Pancreas (tissue), 10 donors: ENCODE results near the gene NAA20. TPM values are rescaled to one million over a fixed set of nuclear protein-coding genes. Genes with fewer than 3 reads are reported as not detected.

Experiments used
- ATAC-seq, 4 donors: fragments of 200-7000 bp; cut with Tn5 transposase; one replicate each; pipeline versions ENCODE4 v1.8.0 to v1.9.1; 2020; ENCODE audit warnings: mild to moderate bottlenecking in 4 of 4, moderate library complexity in 4 of 4
- DNase-seq, 6 donors: peaks; one replicate each; pipeline ENCODE4 v3.0.0-alpha.2; 2020
- FAIRE-seq: peaks from 2 replicates; lab custom pipeline; 2012; peaks lifted over from hg19 to GRCh38; lab: Jason Lieb, UNC
- H3K27ac ChIP-seq, 4 donors: fragments of 200-600 bp; sonication (generic); 1 replicate in 3 of 4; 2 replicates in 1 of 4; pipeline versions ENCODE4 v1.5.0 to v1.8.0; 2020
- H3K27me3 ChIP-seq, 4 donors: fragments of 200-600 bp; one replicate each; pipeline ENCODE4 v1.8.0; 2021
- H3K36me3 ChIP-seq, 3 donors: fragments of 200-600 bp; sonication (generic) in 1 of 3; one replicate each; pipeline versions ENCODE4 v1.5.0 to v1.8.0; 2020 to 2021
- H3K4me1 ChIP-seq, 3 donors: fragments of 200-600 bp; one replicate each; pipeline ENCODE4 v1.8.0; 2021
- H3K4me3 ChIP-seq, 4 donors: fragments of 200-600 bp; sonication (generic) in 2 of 4; one replicate each; pipeline versions ENCODE4 v1.5.0 to v1.8.0; 2020 to 2021
- H3K9me3 ChIP-seq, 4 donors: fragments of 200-600 bp; one replicate each; pipeline ENCODE4 v1.8.0; 2021
- WGBS, 2 donors: extraction: QIAGEN DNeasy Blood & Tissue Kit; methylation state at CpG; one replicate each; pipeline ENCODE4 v1.1.7; 2013; 5-methylcytosine and 5-hydroxymethylcytosine counted together
- intact Hi-C, 3 donors: fragments of 100-400 bp; cut with DNase I; formaldehyde crosslinking; loops; one replicate each; pipeline versions ENCODE4 v1.11.1 to v1.14.2; 2022
- polyA plus RNA-seq, 2 donors: library from polyadenylated mRNA; stranded (reverse); fragments of 200-250 nt; gene quantifications; one replicate each; pipeline ENCODE4 v1.2.3, GENCODE V29; 2013
- total RNA-seq, 6 donors: library from RNA; stranded (reverse); fragmentation: NEBNext Ultra II Directional in 4 of 6; extraction: Animal tissue kit (Norgen Biotek cat#: 25700) in 4 of 6; gene quantifications; one replicate each; pipeline versions ENCODE4 v1.2.1 to v1.2.4, GENCODE V29; 2021 to 2023
- TF ChIP-seq, protein P1 (sequence below), 4 donors: fragments of 200-600 bp; sonication (generic) in 3 of 4; IDR thresholded peaks; one replicate each; pipeline versions ENCODE4 v1.5.0 to v1.8.0; 2021; ENCODE audit warnings: antibody characterized with exemption in 4 of 4
- donor health status: healthy with polysubstance abuse.
- donor health status: DM: no; HTN: no; CAD: no; lungs with moderate emphysema.
- donor health status: DM: no; HTN: no; CAD: no.
- donor health status: control.
- donor health status: control.
- donor health status: Bipolar disorder and iron deficiency.
- donor health status: DM: yes; HTN: yes; CAD: no.
- donor health status: DM: no; HTN: no; CAD: no.
- donor health status: DM: no; HTN: no; CAD: no.
- donor health status: DM: yes; HTN: yes; CAD: no.

The NAA20 gene
- total and polyA plus RNA-seq, 8 donors = 28.0 to 124 (median 36.0) TPM

DNA sequence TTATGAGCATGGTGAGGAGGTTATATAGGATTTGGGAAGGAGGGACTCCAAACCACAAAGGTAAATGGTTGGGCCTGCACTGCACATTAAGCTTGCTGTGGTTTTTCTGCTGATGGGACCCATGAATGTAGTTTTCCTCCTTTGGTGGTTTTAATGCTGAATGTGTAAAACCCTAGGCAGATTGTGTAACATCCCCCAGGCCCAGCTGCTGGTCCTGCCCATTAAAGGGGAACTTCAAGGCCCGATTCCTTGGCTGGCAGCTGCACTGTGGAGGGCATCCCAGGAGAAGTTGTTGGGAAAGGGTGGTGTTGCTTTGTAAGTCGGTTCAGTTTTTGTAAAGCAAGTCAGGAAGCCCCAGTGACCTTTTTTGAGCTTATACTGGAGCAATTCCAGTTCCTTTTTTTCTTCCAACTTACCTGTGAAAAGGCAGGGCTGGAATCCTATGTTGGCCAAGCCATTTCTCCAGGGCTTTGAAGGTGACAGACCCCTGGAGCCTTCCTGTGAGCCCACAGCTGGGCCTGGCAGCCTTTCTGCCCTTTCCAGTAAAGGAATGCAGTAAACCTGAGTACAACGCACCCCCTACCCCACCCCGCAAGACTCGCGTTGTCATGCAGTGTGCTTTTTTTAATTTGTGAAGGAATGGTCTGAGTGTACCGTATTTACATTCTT is 43.1 kb upstream of the NAA20 start:
- intact Hi-C loops = no loop called here
- Histone ChIP-seq H3K4me3 (peak overlapping the region in 2 of 4 donors; percentile 57 to 66), H3K36me3 (no peaks in the 10 kb centered on the region), H3K27ac (peak overlapping the region; percentile 89 to 96 (median 91)), H3K9me3 (no peaks in the 10 kb centered on the region), H3K27me3 (no peaks in the 10 kb centered on the region), H3K4me1 (peaks cover 28 to 35% (median 34%) of the 10 kb centered on the region in 3 donors)
- peak; percentile 1 to 27 (median 6) for ATAC-seq
- peak in 3 of 6 donors; percentile 39 to 68 (median 40) for DNase-seq
- no peak for FAIRE-seq
- WGBS, 2 donors = 7 to 9% methylated on average over 7 of the region's 7 CpGs
- TF ChIP-seq, protein P1, sequence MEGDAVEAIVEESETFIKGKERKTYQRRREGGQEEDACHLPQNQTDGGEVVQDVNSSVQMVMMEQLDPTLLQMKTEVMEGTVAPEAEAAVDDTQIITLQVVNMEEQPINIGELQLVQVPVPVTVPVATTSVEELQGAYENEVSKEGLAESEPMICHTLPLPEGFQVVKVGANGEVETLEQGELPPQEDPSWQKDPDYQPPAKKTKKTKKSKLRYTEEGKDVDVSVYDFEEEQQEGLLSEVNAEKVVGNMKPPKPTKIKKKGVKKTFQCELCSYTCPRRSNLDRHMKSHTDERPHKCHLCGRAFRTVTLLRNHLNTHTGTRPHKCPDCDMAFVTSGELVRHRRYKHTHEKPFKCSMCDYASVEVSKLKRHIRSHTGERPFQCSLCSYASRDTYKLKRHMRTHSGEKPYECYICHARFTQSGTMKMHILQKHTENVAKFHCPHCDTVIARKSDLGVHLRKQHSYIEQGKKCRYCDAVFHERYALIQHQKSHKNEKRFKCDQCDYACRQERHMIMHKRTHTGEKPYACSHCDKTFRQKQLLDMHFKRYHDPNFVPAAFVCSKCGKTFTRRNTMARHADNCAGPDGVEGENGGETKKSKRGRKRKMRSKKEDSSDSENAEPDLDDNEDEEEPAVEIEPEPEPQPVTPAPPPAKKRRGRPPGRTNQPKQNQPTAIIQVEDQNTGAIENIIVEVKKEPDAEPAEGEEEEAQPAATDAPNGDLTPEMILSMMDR (IDR thresholded peaks at IDR 0.05) = no peak

DNA sequence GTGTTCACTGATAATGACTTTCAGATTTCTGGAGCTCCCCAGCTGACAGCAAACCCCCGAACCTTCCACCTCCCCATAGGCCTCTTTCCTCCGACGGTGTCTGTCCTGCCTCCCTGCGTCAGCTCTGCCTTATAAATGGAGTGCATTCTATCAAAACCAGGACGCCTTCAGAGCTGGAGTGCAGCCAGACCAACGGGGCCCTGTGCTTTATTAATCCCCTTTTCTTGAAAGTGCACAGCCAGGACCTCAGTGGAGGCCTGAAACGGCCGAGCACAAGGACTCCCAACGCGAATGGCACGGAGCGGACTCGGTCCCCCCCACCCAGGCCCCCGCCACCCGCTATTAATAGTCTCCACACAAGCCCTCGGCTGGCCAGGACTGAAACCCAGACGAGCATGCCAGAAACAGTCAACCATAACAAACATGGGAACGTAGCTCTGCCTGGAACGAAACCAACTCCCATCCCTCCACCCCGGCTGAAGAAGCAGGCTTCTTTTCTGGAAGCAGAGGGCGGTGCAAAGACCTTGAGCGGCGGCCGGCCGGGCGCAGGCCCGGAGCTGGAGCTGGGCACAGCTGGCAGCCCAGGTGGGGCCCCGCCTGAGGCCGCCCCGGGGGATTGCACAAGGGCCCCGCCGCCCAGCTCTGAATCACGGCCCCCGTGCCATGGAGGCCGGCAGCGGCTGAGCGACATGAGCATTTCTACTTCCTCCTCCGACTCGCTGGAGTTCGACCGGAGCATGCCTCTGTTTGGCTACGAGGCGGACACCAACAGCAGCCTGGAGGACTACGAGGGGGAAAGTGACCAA is 42.3 kb upstream of the NAA20 start:
- no peaks in the 10 kb centered on the region for H3K27me3 ChIP-seq
- peak overlapping the region; percentile 44 to 66 (median 62) for H3K4me3 ChIP-seq
- DNase-seq (peak; percentile 89 to 95 (median 92)), ATAC-seq (peak; percentile 79 to 89 (median 88)), FAIRE-seq (no peak)
- H3K4me1 ChIP-seq = peaks cover 33 to 42% (median 42%) of the 10 kb centered on the region in 3 donors
- TF ChIP-seq, protein P1 (IDR thresholded peaks at IDR 0.05) = no peak
- peak overlapping the region; percentile 89 to 96 (median 91) for H3K27ac ChIP-seq
- intact Hi-C loops = no loop called here
- no peaks in the 10 kb centered on the region for H3K36me3 ChIP-seq
- H3K9me3 ChIP-seq = no peaks in the 10 kb centered on the region
- WGBS, 2 donors = 1 to 5% methylated on average over 35 to 44 of the region's 44 CpGs

- peaks cover 38 to 48% (median 45%) of the 10 kb centered on the region in 3 donors for H3K4me1 ChIP-seq
- H3K27ac ChIP-seq = peak overlapping the region; percentile 89 to 96 (median 91)
- intact Hi-C loops = no loop called here
- peak overlapping the region; percentile 44 to 66 (median 62) for H3K4me3 ChIP-seq
- WGBS, 2 donors = 8 to 12% methylated on average over 18 of the region's 18 CpGs
- ATAC-seq = peak; percentile 39 to 59 (median 49)
- TF ChIP-seq, protein P1 (IDR thresholded peaks at IDR 0.05) = no peak
- no peaks in the 10 kb centered on the region for H3K9me3 ChIP-seq
- no peak for FAIRE-seq
- peak in 3 of 6 donors; percentile 49 to 66 (median 55) for DNase-seq
- H3K36me3 ChIP-seq = no peaks in the 10 kb centered on the region
- H3K27me3 ChIP-seq = no peaks in the 10 kb centered on the region
Measured at GRCh38 chr20:19975436-19975799, 41.7 kb upstream of the NAA20 start.

GRCh38 chr20:19975901-19976300 is 41.3 kb upstream of the NAA20 start:
- peak overlapping the region; percentile 44 to 66 (median 62) for H3K4me3 ChIP-seq
- H3K27me3 ChIP-seq = no peaks in the 10 kb centered on the region
- peak overlapping the region; percentile 89 to 96 (median 91) for H3K27ac ChIP-seq
- DNase-seq (peak in 2 of 6 donors; percentile 48 to 53), ATAC-seq (peak; percentile 39 to 49 (median 44)), FAIRE-seq (no peak)
- H3K36me3 ChIP-seq = no peaks in the 10 kb centered on the region
- H3K9me3 ChIP-seq = no peaks in the 10 kb centered on the region
- intact Hi-C loops = no loop called here
- TF ChIP-seq, protein P1 (IDR thresholded peaks at IDR 0.05) = no peak
- WGBS, 2 donors = 4 to 9% methylated on average over 9 of the region's 9 CpGs
- H3K4me1 ChIP-seq = peaks cover 43 to 51% (median 45%) of the 10 kb centered on the region in 3 donors
